HCT116 (cell line): Measurements from ENCODE around the gene SNX9. TPM values are rescaled to one million over a fixed set of nuclear protein-coding genes. Genes with fewer than 3 reads are reported as not detected.

Source experiments
- ATAC-seq: fragments of 200-7000 bp; cut with Tn5 transposase; 2 replicates; pipeline ENCODE4 v1.9.1; 2020; ENCODE audit warnings: mild to moderate bottlenecking, moderate library complexity
- BruUV-seq: library from RNA; stranded (reverse); fragments of 400-500 nt; replicated peaks from 2 replicates; lab custom pipeline; 2021; lab: Mats Ljungman, UMichigan
- CTCF ChIA-PET: fragments of 300-600 bp; sonication (Branson Sonifier 250); formaldehyde crosslinking; loops from one replicate; lab custom pipeline; 2021; ENCODE audit warnings: antibody characterized with exemption; lab: Charles Lee
- POLR2A ChIA-PET: fragments of 300-600, 350-600 bp; sonication (Branson Sonifier 250); formaldehyde crosslinking; loops from one replicate; lab custom pipeline; 2021; ENCODE audit warnings: antibody characterized with exemption; lab: Charles Lee
- RAD21 ChIA-PET, 2 experiments: fragments of 300-600 bp; sonication (Branson Sonifier 250); formaldehyde crosslinking; loops; one replicate each; lab custom pipeline; 2023; ENCODE audit warnings: low total read pairs in 2 of 2; ENCODE audit not compliant: uncharacterized antibody in 2 of 2, unreplicated experiment in 2 of 2, low non-redundant PET in 1 of 2; lab: Charles Lee
- DNase-seq: peaks from one replicate; pipeline ENCODE4 v3.0.0-alpha.2; 2010; ENCODE audit warnings: low read depth, low spot score
- H2AFZ ChIP-seq: fragments of 200-600 bp; shearing (Covaris generic), sonication (generic); 2 replicates; pipeline ENCODE4 v1.6.1; 2017; ENCODE audit warnings: low read depth, mixed run types, mixed read lengths, antibody characterized with exemption, low read length; ENCODE audit not compliant: poor library complexity, severe bottlenecking
- H3K27ac ChIP-seq: 2 replicates; pipeline ENCODE4 v1.5.1; 2012; ENCODE audit warnings: low read depth, low read length
- H3K27me3 ChIP-seq: fragments of 200-600 bp; sonication (generic); 2 replicates; pipeline ENCODE4 v1.6.1; 2016; ENCODE audit warnings: mixed run types, low read length, mixed read lengths; ENCODE audit not compliant: insufficient read depth
- H3K36me3 ChIP-seq, 2 experiments: fragments of 200-500 bp in 1 of 2; fragments of 200-600 bp in 1 of 2; sonication (Bioruptor generic) in 1 of 2; sonication (generic) in 1 of 2; 2 replicates each; pipeline versions ENCODE4 v1.5.1 to v1.6.1; 2014 to 2016; ENCODE audit warnings: low read length in 2 of 2, inconsistent platforms in 1 of 2, mixed read lengths in 1 of 2, mixed run types in 1 of 2; ENCODE audit not compliant: insufficient read depth in 2 of 2, control insufficient read depth in 1 of 2
- H3K4me1 ChIP-seq, 2 experiments: fragments of 200-600 bp in 1 of 2; sonication (generic) in 1 of 2; 2 replicates each; pipeline versions ENCODE4 v1.5.1 to v1.6.1; 2012 to 2017; ENCODE audit warnings: low read length in 2 of 2, inconsistent platforms in 1 of 2, mild to moderate bottlenecking in 1 of 2, mixed read lengths in 1 of 2, mixed run types in 1 of 2, moderate library complexity in 1 of 2; ENCODE audit not compliant: insufficient read depth in 2 of 2, control insufficient read depth in 1 of 2
- H3K4me2 ChIP-seq: fragments of 200-600 bp; sonication (generic); 2 replicates; pipeline ENCODE4 v1.6.1; 2017; ENCODE audit warnings: mixed run types, low read length, mixed read lengths
- H3K4me3 ChIP-seq, 2 experiments: fragments of 200-600 bp in 1 of 2; sonication (generic) in 1 of 2; replicated peaks in 1 of 2; 2 replicates each; pipeline ENCODE4 v1.5.1; 2011 to 2016; ENCODE audit warnings: low read length in 2 of 2, control low read depth in 1 of 2, low read depth in 1 of 2, mild to moderate bottlenecking in 1 of 2, mixed read lengths in 1 of 2, mixed run types in 1 of 2
- H3K79me2 ChIP-seq: fragments of 200-600 bp; sonication (generic); 2 replicates; pipeline ENCODE4 v1.6.1; 2017; ENCODE audit warnings: mild to moderate bottlenecking, mixed run types, low read length, moderate library complexity, mixed read lengths; ENCODE audit not compliant: insufficient read depth
- H3K9ac ChIP-seq: fragments of 200-600 bp; sonication (generic); 2 replicates; pipeline ENCODE4 v1.6.1; 2016; ENCODE audit warnings: low read length, mixed read lengths
- H3K9me2 ChIP-seq: fragments of 200-600 bp; sonication (generic), shearing (Covaris generic); 2 replicates; pipeline ENCODE4 v1.6.1; 2017; ENCODE audit warnings: mixed run types, mild to moderate bottlenecking, moderate library complexity; ENCODE audit not compliant: insufficient read depth
- H3K9me3 ChIP-seq, 2 experiments: fragments of 200-500 bp in 1 of 2; fragments of 200-600 bp in 1 of 2; sonication (Bioruptor generic) in 1 of 2; sonication (generic) in 1 of 2; 2 replicates each; pipeline ENCODE4 v1.6.1; 2014 to 2017; ENCODE audit warnings: low read length in 2 of 2, mixed read lengths in 2 of 2, inconsistent platforms in 1 of 2, low read depth in 1 of 2, mild to moderate bottlenecking in 1 of 2, mixed run types in 1 of 2, moderate library complexity in 1 of 2; ENCODE audit not compliant: control insufficient read depth in 1 of 2, insufficient read depth in 1 of 2
- H4K20me1 ChIP-seq: fragments of 200-600 bp; sonication (generic), shearing (Covaris generic); 2 replicates; pipeline ENCODE4 v1.6.1; 2017; ENCODE audit warnings: mixed run types, mild to moderate bottlenecking, moderate library complexity; ENCODE audit not compliant: insufficient read depth
- CEBPB ChIP-seq: IDR thresholded peaks from 2 replicates; pipeline ENCODE4 v1.6.1; 2012; ENCODE audit warnings: low read depth
- EZH2 ChIP-seq: fragments of 200-600 bp; sonication (generic); IDR thresholded peaks from 2 replicates; pipeline ENCODE4 v1.6.1; 2017; ENCODE audit warnings: antibody characterized with exemption, mixed run types
- FOSL1 ChIP-seq: IDR thresholded peaks from 2 replicates; pipeline ENCODE4 v1.6.1; 2012; ENCODE audit warnings: low read depth
- POLR2A ChIP-seq: IDR thresholded peaks from 2 replicates; pipeline ENCODE4 v1.7.0; 2011; ENCODE audit warnings: borderline replicate concordance; ENCODE audit not compliant: insufficient read depth, insufficient read length; ENCODE audit errors: extremely low read depth
- POLR2AphosphoS5 ChIP-seq: IDR thresholded peaks from 2 replicates; pipeline ENCODE4 v1.6.1; 2011; ENCODE audit warnings: mild to moderate bottlenecking, low read depth, low read length, moderate library complexity
- RAD21 ChIP-seq: IDR thresholded peaks from 2 replicates; pipeline ENCODE4 v1.6.1; 2012; ENCODE audit warnings: low read depth, mild to moderate bottlenecking
- SIN3A ChIP-seq: IDR thresholded peaks from 2 replicates; pipeline ENCODE4 v1.6.1; 2012; ENCODE audit warnings: low read depth
- SRF ChIP-seq: IDR thresholded peaks from 2 replicates; pipeline ENCODE4 v1.6.1; 2012; ENCODE audit warnings: low read depth
- YY1 ChIP-seq: IDR thresholded peaks from 2 replicates; pipeline ENCODE4 v1.6.1; 2011; ENCODE audit warnings: low read length, low read depth, moderate library complexity, mild to moderate bottlenecking; ENCODE audit not compliant: insufficient replicate concordance; ENCODE audit errors: extremely low read depth
- intact Hi-C: fragments of 100-400 bp; cut with micrococcal nuclease; formaldehyde crosslinking; loops from 2 replicates; pipeline ENCODE4 v1.10.0; 2022
- total RNA-seq: library from RNA; stranded (reverse); gene quantifications from one replicate; pipeline ENCODE4 v1.2.1, GENCODE V29; 2021; ENCODE audit not compliant: unreplicated experiment
- TF ChIP-seq, protein P1 (sequence below): IDR thresholded peaks from 2 replicates; pipeline ENCODE4 v1.6.1; 2012; ENCODE audit warnings: low read depth
- TF ChIP-seq, protein P2 (sequence below): IDR thresholded peaks from 2 replicates; pipeline ENCODE4 v1.6.1; 2012

Gene SNX9
- total RNA-seq, 1 experiment from 2014 or later, result 42.5 TPM

DNA sequence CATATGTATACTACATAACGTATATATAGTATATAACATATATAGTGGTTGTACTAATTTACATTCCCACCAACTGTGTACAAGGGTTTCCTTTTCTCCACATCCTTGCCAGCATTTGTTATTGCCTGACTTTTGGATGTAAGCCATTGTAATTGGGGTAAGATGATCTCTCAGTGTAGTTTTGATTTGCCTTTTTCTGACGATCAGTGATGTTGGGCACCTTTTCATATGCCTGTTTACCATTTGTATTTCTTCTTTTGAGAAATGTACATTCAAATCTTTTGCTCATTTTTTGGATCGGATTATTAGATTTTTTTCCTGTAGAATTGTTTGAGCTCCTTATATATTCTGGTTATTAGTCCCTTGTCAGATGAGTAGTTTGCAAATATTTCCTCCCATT, 170.0 kb downstream of the SNX9 start:
- H3K9me3 ChIP-seq, result no peaks in the 10 kb centered on the region
- intact Hi-C loops, result no loop called here
- CTCF ChIA-PET, result no interaction called here
- RAD21 ChIA-PET, result no interaction called here
- H3K9ac ChIP-seq, result no peak overlapping the region
- H3K27me3 ChIP-seq, result no peaks in the 10 kb centered on the region
- H3K27ac ChIP-seq, result no peak overlapping the region
- POLR2A ChIA-PET, result interaction anchor here (0.6 to 0.7 kb wide), 3 partner anchors 22 to 79 kb away, joined by 3 to 10 read pairs (median 3); no protein-coding TSS in a partner anchor
- peaks cover 95% of the 10 kb centered on the region for H3K79me2 ChIP-seq
- peaks cover 51 to 62% of the 10 kb centered on the region in 2 experiments for H3K4me1 ChIP-seq
- H3K4me3 ChIP-seq, result no peak overlapping the region
- no peak overlapping the region for H2AFZ ChIP-seq
- no peaks in the 10 kb centered on the region for H3K9me2 ChIP-seq
- DNase-seq (no peak), ATAC-seq (no peak)
- H4K20me1 ChIP-seq, result peaks cover 16% of the 10 kb centered on the region; the same call in 1 of the 2 replicates
- BruUV-seq, result no TSS peak
- no peak overlapping the region; the same call in 1 of the 2 replicates for H3K4me2 ChIP-seq
- TF ChIP-seq POLR2AphosphoS5, result no peak
- TF ChIP-seq SIN3A, result no peak
- no peak for TF ChIP-seq EZH2
- TF ChIP-seq SRF, result no peak
- TF ChIP-seq, protein P1, sequence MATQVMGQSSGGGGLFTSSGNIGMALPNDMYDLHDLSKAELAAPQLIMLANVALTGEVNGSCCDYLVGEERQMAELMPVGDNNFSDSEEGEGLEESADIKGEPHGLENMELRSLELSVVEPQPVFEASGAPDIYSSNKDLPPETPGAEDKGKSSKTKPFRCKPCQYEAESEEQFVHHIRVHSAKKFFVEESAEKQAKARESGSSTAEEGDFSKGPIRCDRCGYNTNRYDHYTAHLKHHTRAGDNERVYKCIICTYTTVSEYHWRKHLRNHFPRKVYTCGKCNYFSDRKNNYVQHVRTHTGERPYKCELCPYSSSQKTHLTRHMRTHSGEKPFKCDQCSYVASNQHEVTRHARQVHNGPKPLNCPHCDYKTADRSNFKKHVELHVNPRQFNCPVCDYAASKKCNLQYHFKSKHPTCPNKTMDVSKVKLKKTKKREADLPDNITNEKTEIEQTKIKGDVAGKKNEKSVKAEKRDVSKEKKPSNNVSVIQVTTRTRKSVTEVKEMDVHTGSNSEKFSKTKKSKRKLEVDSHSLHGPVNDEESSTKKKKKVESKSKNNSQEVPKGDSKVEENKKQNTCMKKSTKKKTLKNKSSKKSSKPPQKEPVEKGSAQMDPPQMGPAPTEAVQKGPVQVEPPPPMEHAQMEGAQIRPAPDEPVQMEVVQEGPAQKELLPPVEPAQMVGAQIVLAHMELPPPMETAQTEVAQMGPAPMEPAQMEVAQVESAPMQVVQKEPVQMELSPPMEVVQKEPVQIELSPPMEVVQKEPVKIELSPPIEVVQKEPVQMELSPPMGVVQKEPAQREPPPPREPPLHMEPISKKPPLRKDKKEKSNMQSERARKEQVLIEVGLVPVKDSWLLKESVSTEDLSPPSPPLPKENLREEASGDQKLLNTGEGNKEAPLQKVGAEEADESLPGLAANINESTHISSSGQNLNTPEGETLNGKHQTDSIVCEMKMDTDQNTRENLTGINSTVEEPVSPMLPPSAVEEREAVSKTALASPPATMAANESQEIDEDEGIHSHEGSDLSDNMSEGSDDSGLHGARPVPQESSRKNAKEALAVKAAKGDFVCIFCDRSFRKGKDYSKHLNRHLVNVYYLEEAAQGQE, result no peak
- TF ChIP-seq, protein P2, sequence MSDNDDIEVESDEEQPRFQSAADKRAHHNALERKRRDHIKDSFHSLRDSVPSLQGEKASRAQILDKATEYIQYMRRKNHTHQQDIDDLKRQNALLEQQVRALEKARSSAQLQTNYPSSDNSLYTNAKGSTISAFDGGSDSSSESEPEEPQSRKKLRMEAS, result no peak
- TF ChIP-seq POLR2A, result no peak
- no peak for TF ChIP-seq RAD21
- TF ChIP-seq YY1, result no peak
- no peak for TF ChIP-seq CEBPB
- no peak for TF ChIP-seq FOSL1
- H3K36me3 ChIP-seq, result no peaks in the 10 kb centered on the region
